Body of pancreas (tissue), 4 donors: Measurements from ENCODE around the gene SCUBE1. TPM values are rescaled to one million over a fixed set of nuclear protein-coding genes. Genes with fewer than 3 reads are reported as not detected.

Source experiments
- ATAC-seq: fragments of 150-250 bp; one replicate; pipeline ENCODE4 v1.9.1; 2016
- DNase-seq, 4 donors: peaks; one replicate each; pipeline ENCODE4 v3.0.0-alpha.2; 2019
- H3K27ac ChIP-seq, 4 donors: fragments of 200-600 bp; sonication (generic); 1 replicate in 3 of 4; 2 replicates in 1 of 4; pipeline versions ENCODE4 v1.5.1 to v1.6.1; 2016 to 2019; ENCODE audit warnings: mild to moderate bottlenecking in 1 of 4, mixed read lengths in 1 of 4, moderate library complexity in 1 of 4
- H3K27me3 ChIP-seq, 2 donors: fragments of 200-600 bp; sonication (generic); one replicate each; pipeline ENCODE4 v1.6.0; 2016; ENCODE audit warnings: mild to moderate bottlenecking in 1 of 2
- H3K36me3 ChIP-seq, 2 donors: fragments of 200-600 bp; sonication (generic); replicated peaks in 1 of 2; 2 replicates each; pipeline ENCODE4 v1.5.1; 2016; ENCODE audit warnings: low read depth in 2 of 2; ENCODE audit not compliant: insufficient read depth in 1 of 2
- H3K4me1 ChIP-seq: fragments of 200-600 bp; sonication (generic); one replicate; pipeline ENCODE4 v1.6.0; 2016
- H3K4me3 ChIP-seq, 2 donors: fragments of 200-600 bp; sonication (generic); 1 replicate in 1 of 2; 2 replicates in 1 of 2; pipeline ENCODE4 v1.5.1; 2016 to 2019
- H3K9me3 ChIP-seq, 3 donors: fragments of 200-600 bp; sonication (generic); 1 replicate in 2 of 3; 2 replicates in 1 of 3; pipeline ENCODE4 v1.5.1; 2016
- POLR2A ChIP-seq, 3 donors: fragments of 450-650 bp; IDR thresholded peaks; one replicate each; pipeline ENCODE4 v1.6.1; 2016; ENCODE audit warnings: antibody characterized with exemption in 3 of 3, mild to moderate bottlenecking in 2 of 3
- WGBS, 2 donors: methylation state at CpG; one replicate each; pipeline ENCODE4 v1.1.5; 2017; 5-methylcytosine and 5-hydroxymethylcytosine counted together
- intact Hi-C: fragments of 100-400 bp; cut with DNase I; formaldehyde crosslinking; loops from one replicate; pipeline ENCODE4 v1.15.1; 2023
- total RNA-seq, 2 donors: library from RNA; depleted of rRNA; stranded (reverse); fragments of >200 nt; gene quantifications; one replicate each; pipeline ENCODE4 v1.1.0, GENCODE V29; 2016
- TF ChIP-seq, protein P1 (sequence below), 7 experiments: fragments of 450-650 bp in 4 of 7; fragments of 200-600 bp in 3 of 7; sonication (generic) in 3 of 7; IDR thresholded peaks; one replicate each; pipeline ENCODE4 v1.5.1; 2016 to 2019; ENCODE audit warnings: antibody characterized with exemption in 7 of 7

SCUBE1 gene
- total RNA-seq, 2 donors from 2014 or later: under 0.01 to 0.26 TPM

DNA sequence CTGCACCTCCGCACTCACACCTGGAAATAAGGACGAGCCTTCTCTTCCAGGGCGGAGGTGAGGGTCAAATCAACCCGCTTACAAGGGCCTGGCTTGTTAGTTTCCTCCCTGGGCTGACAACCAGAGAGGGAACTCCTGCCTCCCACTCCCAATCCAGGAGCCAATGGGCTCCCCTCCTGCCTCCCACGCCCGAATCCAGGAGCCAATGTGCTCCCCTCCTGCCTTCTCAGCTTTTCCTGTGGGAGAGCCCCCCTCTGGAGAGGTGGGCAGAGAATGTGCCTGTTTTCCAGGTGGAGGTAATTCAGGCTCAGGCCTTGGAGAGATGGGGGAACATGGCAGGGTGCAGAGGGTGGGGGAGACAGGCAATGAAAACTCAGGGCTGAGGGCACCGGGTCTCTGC is 102.6 kb downstream of the SCUBE1 start:
- DNase-seq (no peak), ATAC-seq (no peak)
- intact Hi-C loops: no loop called here
- no peak for TF ChIP-seq POLR2A (IDR thresholded peaks at IDR 0.05)
- TF ChIP-seq, protein P1, sequence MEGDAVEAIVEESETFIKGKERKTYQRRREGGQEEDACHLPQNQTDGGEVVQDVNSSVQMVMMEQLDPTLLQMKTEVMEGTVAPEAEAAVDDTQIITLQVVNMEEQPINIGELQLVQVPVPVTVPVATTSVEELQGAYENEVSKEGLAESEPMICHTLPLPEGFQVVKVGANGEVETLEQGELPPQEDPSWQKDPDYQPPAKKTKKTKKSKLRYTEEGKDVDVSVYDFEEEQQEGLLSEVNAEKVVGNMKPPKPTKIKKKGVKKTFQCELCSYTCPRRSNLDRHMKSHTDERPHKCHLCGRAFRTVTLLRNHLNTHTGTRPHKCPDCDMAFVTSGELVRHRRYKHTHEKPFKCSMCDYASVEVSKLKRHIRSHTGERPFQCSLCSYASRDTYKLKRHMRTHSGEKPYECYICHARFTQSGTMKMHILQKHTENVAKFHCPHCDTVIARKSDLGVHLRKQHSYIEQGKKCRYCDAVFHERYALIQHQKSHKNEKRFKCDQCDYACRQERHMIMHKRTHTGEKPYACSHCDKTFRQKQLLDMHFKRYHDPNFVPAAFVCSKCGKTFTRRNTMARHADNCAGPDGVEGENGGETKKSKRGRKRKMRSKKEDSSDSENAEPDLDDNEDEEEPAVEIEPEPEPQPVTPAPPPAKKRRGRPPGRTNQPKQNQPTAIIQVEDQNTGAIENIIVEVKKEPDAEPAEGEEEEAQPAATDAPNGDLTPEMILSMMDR (IDR thresholded peaks at IDR 0.05): no peak
- Histone ChIP-seq H3K27me3 (no peaks in the 10 kb centered on the region), H3K4me3 (no peak overlapping the region), H3K36me3 (no peaks in the 10 kb centered on the region), H3K9me3 (no peaks in the 10 kb centered on the region), H3K4me1 (peaks cover 18% of the 10 kb centered on the region), H3K27ac (no peak overlapping the region)
- 74 to 79% methylated on average over 6 to 7 of the region's 7 CpGs for WGBS, 2 donors

DNA sequence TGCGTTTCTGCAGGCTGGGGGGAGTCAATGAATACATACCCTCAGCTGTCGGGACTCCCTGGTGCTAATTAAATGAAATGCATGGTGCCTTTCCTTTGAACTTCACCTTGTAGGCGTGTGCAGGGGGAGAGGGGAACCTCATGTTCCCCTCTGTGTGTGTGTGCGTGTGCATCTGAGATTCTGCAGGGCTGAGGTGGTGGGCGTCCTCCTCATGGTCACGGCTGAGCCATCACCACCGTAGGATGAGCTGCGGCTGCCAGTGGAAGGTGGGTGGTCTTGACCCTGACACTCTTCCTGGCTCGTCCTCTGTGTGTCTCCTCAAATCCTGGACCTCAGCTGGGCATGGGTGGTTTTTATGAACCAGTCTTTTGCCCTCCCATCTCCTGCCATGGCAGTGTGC is 103.2 kb downstream of the SCUBE1 start:
- H3K4me1 ChIP-seq: peaks cover 21% of the 10 kb centered on the region
- H3K36me3 ChIP-seq: no peaks in the 10 kb centered on the region
- no peak overlapping the region for H3K4me3 ChIP-seq
- ATAC-seq (no peak), DNase-seq (no peak)
- H3K27ac ChIP-seq: no peak overlapping the region
- H3K27me3 ChIP-seq: no peaks in the 10 kb centered on the region
- 65 to 70% methylated on average over 9 of the region's 9 CpGs for WGBS, 2 donors
- H3K9me3 ChIP-seq: no peaks in the 10 kb centered on the region
- intact Hi-C loops: no loop called here
- no peak for TF ChIP-seq POLR2A (IDR thresholded peaks at IDR 0.05)
- TF ChIP-seq, protein P1 (IDR thresholded peaks at IDR 0.05): no peak

DNA sequence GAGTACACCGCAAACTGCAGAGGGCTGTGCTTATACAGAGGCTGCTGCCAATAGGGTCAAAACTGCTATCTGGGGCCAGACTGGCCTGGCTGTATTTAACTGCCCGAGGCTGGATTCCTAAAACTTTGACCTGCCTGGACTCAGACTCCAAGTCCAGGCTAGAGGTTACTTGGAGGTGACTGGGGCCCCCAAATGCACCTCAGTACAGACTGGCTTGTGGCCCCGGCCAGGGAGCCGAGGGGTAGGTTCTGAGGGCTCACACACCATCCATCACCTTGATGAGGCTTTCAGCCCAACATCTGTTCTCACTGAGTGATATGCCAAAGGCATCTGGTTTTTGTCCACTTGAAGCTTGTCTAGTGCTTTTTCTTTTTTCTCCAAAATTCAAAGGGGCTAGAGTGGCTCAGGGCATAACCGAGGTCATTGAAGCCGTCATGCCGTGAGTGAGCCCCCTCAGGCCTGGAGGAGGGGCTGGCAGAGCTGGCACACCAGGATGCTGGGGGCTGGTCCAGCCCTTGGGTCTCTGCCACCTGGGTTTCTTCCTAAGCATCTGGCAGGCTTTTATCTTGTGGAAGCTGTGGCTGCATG is 103.9 kb downstream of the SCUBE1 start:
- Histone ChIP-seq H3K27ac (no peak overlapping the region), H3K36me3 (no peaks in the 10 kb centered on the region), H3K27me3 (no peaks in the 10 kb centered on the region), H3K9me3 (no peaks in the 10 kb centered on the region), H3K4me3 (no peak overlapping the region), H3K4me1 (peaks cover 21% of the 10 kb centered on the region)
- no peak for ATAC-seq
- TF ChIP-seq POLR2A (IDR thresholded peaks at IDR 0.05): no peak
- TF ChIP-seq, protein P1 (IDR thresholded peaks at IDR 0.05): no peak
- intact Hi-C loops: no loop called here
- WGBS, 2 donors: 53% methylated on average over 4 to 7 of the region's 7 CpGs
- no peak for DNase-seq

- WGBS, 2 donors: 67 to 80% methylated on average over 6 to 19 of the region's 19 CpGs
- Histone ChIP-seq H3K4me1 (peaks cover 21% of the 10 kb centered on the region), H3K27me3 (no peaks in the 10 kb centered on the region), H3K4me3 (no peak overlapping the region), H3K36me3 (no peaks in the 10 kb centered on the region), H3K27ac (no peak overlapping the region), H3K9me3 (no peaks in the 10 kb centered on the region)
- ATAC-seq (no peak), DNase-seq (peak in 2 of 4 donors; percentile 6 to 8)
- intact Hi-C loops: no loop called here
- TF ChIP-seq, protein P1 (IDR thresholded peaks at IDR 0.05): no peak
- TF ChIP-seq POLR2A (IDR thresholded peaks at IDR 0.05): no peak
Observed at GRCh38 chr22:43238526-43239006, 104.6 kb downstream of the SCUBE1 start.

GRCh38 chr22:43237280-43237679 is 105.9 kb downstream of the SCUBE1 start:
- DNase-seq (peak in 2 of 4 donors; percentile 38 to 46), ATAC-seq (no peak)
- Histone ChIP-seq H3K27me3 (no peaks in the 10 kb centered on the region), H3K4me1 (peaks cover 21% of the 10 kb centered on the region), H3K27ac (no peak overlapping the region), H3K36me3 (no peaks in the 10 kb centered on the region), H3K9me3 (no peaks in the 10 kb centered on the region), H3K4me3 (no peak overlapping the region)
- intact Hi-C loops: no loop called here
- TF ChIP-seq, protein P1 (IDR thresholded peaks at IDR 0.05): no peak
- no peak for TF ChIP-seq POLR2A (IDR thresholded peaks at IDR 0.05)
- 73 to 94% methylated on average over 7 to 9 of the region's 9 CpGs for WGBS, 2 donors
